GM19025 (cell line): ENCODE results near the gene MUC22.

ENCODE experiments used
- ATAC-seq: cut with Tn5 transposase; IDR thresholded peaks from one replicate; pipeline ENCODE4 v1.9.1; 2021; ENCODE audit warnings: mild to moderate bottlenecking, low read depth, moderate library complexity; ENCODE audit not compliant: unreplicated experiment

The MUC22 gene

GRCh38 chr6:31070711-31071197 lies 60.5 kb downstream of the MUC22 start:
- ATAC-seq: no peak

GRCh38 chr6:31074401-31074800 lies 64.1 kb downstream of the MUC22 start:
- no peak for ATAC-seq

GRCh38 chr6:31075528-31075927 lies 65.3 kb downstream of the MUC22 start:
- ATAC-seq: no peak

GRCh38 chr6:31076611-31077010 lies 66.3 kb downstream of the MUC22 start:
- no peak for ATAC-seq

GRCh38 chr6:31079656-31080261 lies 69.5 kb downstream of the MUC22 start:
- ATAC-seq: no peak

GRCh38 chr6:31081872-31082271 lies 71.6 kb downstream of the MUC22 start:
- no peak for ATAC-seq

- no peak for ATAC-seq
Measured at GRCh38 chr6:31083742-31084354, 73.6 kb downstream of the MUC22 start.
